Activated T-cell treated with anti-CD3 and anti-CD28 coated beads, Interleukin-2, amount 50 U/mL, for 24 hours (primary cell): Measurements from ENCODE around the gene PBX3.

Experiments used
- DNase-seq: peaks from one replicate; pipeline ENCODE4 v3.0.0-alpha.2; 2020
- H3K27ac Mint-ChIP-seq: 2 replicates; pipeline ENCODE4 v1.8.0; 2020; ENCODE audit warnings: mild to moderate bottlenecking, mixed read lengths
- H3K27me3 Mint-ChIP-seq: 2 replicates; pipeline ENCODE4 v1.8.0; 2020; ENCODE audit warnings: mixed read lengths
- H3K36me3 Mint-ChIP-seq: 2 replicates; pipeline ENCODE4 v1.8.0; 2020; ENCODE audit warnings: low read depth, mixed read lengths
- H3K4me1 Mint-ChIP-seq: 2 replicates; pipeline ENCODE4 v1.8.0; 2020; ENCODE audit warnings: low read depth, mixed read lengths
- H3K4me3 Mint-ChIP-seq: 2 replicates; pipeline ENCODE4 v1.8.0; 2020; ENCODE audit warnings: mild to moderate bottlenecking, moderate library complexity, mixed read lengths
- H3K9me3 Mint-ChIP-seq: 2 replicates; pipeline ENCODE4 v1.8.0; 2020; ENCODE audit warnings: mixed read lengths

PBX3 gene

GRCh38 chr9:125949703-125950460 lies 202.7 kb downstream of the PBX3 start:
- no peak overlapping the region for H3K27ac Mint-ChIP-seq
- H3K4me3 Mint-ChIP-seq, result no peak overlapping the region
- H3K27me3 Mint-ChIP-seq, result no peaks in the 10 kb centered on the region
- no peak for DNase-seq
- no peaks in the 10 kb centered on the region for H3K4me1 Mint-ChIP-seq
- peaks cover 16% of the 10 kb centered on the region for H3K36me3 Mint-ChIP-seq
- H3K9me3 Mint-ChIP-seq, result peaks cover 7% of the 10 kb centered on the region

GRCh38 chr9:125950880-125951471 lies 203.8 kb downstream of the PBX3 start:
- H3K36me3 Mint-ChIP-seq, result peaks cover 8% of the 10 kb centered on the region
- H3K4me3 Mint-ChIP-seq, result no peak overlapping the region
- H3K27me3 Mint-ChIP-seq, result no peaks in the 10 kb centered on the region
- DNase-seq, result no peak
- no peaks in the 10 kb centered on the region for H3K4me1 Mint-ChIP-seq
- no peak overlapping the region for H3K27ac Mint-ChIP-seq
- no peaks in the 10 kb centered on the region for H3K9me3 Mint-ChIP-seq

- DNase-seq, result no peak
- Mint-ChIP-seq H3K9me3 (no peaks in the 10 kb centered on the region), H3K27me3 (no peaks in the 10 kb centered on the region), H3K27ac (no peak overlapping the region), H3K4me1 (no peaks in the 10 kb centered on the region), H3K36me3 (no peaks in the 10 kb centered on the region), H3K4me3 (no peak overlapping the region)
These were observed 206.3 kb downstream of the PBX3 start for GRCh38 chr9:125953314-125954019.

GRCh38 chr9:125956102-125956501 lies 208.9 kb downstream of the PBX3 start:
- DNase-seq, result no peak
- Mint-ChIP-seq H3K4me1 (no peaks in the 10 kb centered on the region), H3K27ac (no peak overlapping the region), H3K9me3 (no peaks in the 10 kb centered on the region), H3K27me3 (no peaks in the 10 kb centered on the region), H3K36me3 (peaks cover 4% of the 10 kb centered on the region), H3K4me3 (no peak overlapping the region)

- Mint-ChIP-seq H3K9me3 (no peaks in the 10 kb centered on the region), H3K4me3 (no peak overlapping the region), H3K4me1 (no peaks in the 10 kb centered on the region), H3K36me3 (peaks cover 31% of the 10 kb centered on the region), H3K27me3 (no peaks in the 10 kb centered on the region), H3K27ac (no peak overlapping the region)
- no peak for DNase-seq
These were observed 212.1 kb downstream of the PBX3 start for GRCh38 chr9:125959315-125959714.

GRCh38 chr9:125959951-125960619 lies 212.9 kb downstream of the PBX3 start:
- Mint-ChIP-seq H3K4me1 (no peaks in the 10 kb centered on the region), H3K27me3 (no peaks in the 10 kb centered on the region), H3K4me3 (no peak overlapping the region), H3K27ac (no peak overlapping the region), H3K9me3 (no peaks in the 10 kb centered on the region), H3K36me3 (peaks cover 33% of the 10 kb centered on the region)
- no peak for DNase-seq

- Mint-ChIP-seq H3K4me1 (peaks cover 1% of the 10 kb centered on the region), H3K9me3 (no peaks in the 10 kb centered on the region), H3K27me3 (no peaks in the 10 kb centered on the region), H3K27ac (no peak overlapping the region), H3K36me3 (peaks cover 38% of the 10 kb centered on the region), H3K4me3 (no peak overlapping the region)
- no peak for DNase-seq
These were observed 213.5 kb downstream of the PBX3 start for GRCh38 chr9:125960626-125961025.

GRCh38 chr9:125961072-125961471 lies 213.9 kb downstream of the PBX3 start:
- no peaks in the 10 kb centered on the region for H3K27me3 Mint-ChIP-seq

GRCh38 chr9:125963932-125964331 lies 216.8 kb downstream of the PBX3 start:
- H3K27me3 Mint-ChIP-seq, result no peaks in the 10 kb centered on the region
- H3K4me3 Mint-ChIP-seq, result no peak overlapping the region
- peaks cover 12% of the 10 kb centered on the region for H3K4me1 Mint-ChIP-seq
- H3K27ac Mint-ChIP-seq, result no peak overlapping the region
- H3K9me3 Mint-ChIP-seq, result no peaks in the 10 kb centered on the region
- no peak for DNase-seq
- H3K36me3 Mint-ChIP-seq, result peaks cover 46% of the 10 kb centered on the region

More at GRCh38 chr9:125961072-125961471, 213.9 kb downstream of the PBX3 start:
- peaks cover 39% of the 10 kb centered on the region for H3K36me3 Mint-ChIP-seq
- H3K4me1 Mint-ChIP-seq, result peaks cover 2% of the 10 kb centered on the region
- no peak for DNase-seq
- no peak overlapping the region for H3K4me3 Mint-ChIP-seq
- H3K9me3 Mint-ChIP-seq, result no peaks in the 10 kb centered on the region
- no peak overlapping the region for H3K27ac Mint-ChIP-seq

- no peak overlapping the region for H3K27ac Mint-ChIP-seq
- H3K36me3 Mint-ChIP-seq, result peaks cover 46% of the 10 kb centered on the region
- no peak overlapping the region for H3K4me3 Mint-ChIP-seq
- H3K9me3 Mint-ChIP-seq, result no peaks in the 10 kb centered on the region
- H3K4me1 Mint-ChIP-seq, result peaks cover 12% of the 10 kb centered on the region
- DNase-seq, result no peak
- no peaks in the 10 kb centered on the region for H3K27me3 Mint-ChIP-seq
These were observed 217.6 kb downstream of the PBX3 start for GRCh38 chr9:125964702-125965225.

GRCh38 chr9:125965477-125965876 lies 218.3 kb downstream of the PBX3 start:
- Mint-ChIP-seq H3K9me3 (no peaks in the 10 kb centered on the region), H3K27me3 (no peaks in the 10 kb centered on the region), H3K36me3 (peaks cover 46% of the 10 kb centered on the region), H3K4me1 (peaks cover 12% of the 10 kb centered on the region), H3K4me3 (no peak overlapping the region), H3K27ac (no peak overlapping the region)
- no peak for DNase-seq

- Mint-ChIP-seq H3K36me3 (peaks cover 39% of the 10 kb centered on the region), H3K4me1 (peaks cover 12% of the 10 kb centered on the region), H3K27ac (no peak overlapping the region), H3K27me3 (no peaks in the 10 kb centered on the region), H3K4me3 (no peak overlapping the region), H3K9me3 (no peaks in the 10 kb centered on the region)
- DNase-seq, result no peak
These were observed 219.3 kb downstream of the PBX3 start for GRCh38 chr9:125966466-125966865.

GRCh38 chr9:125966959-125967711 lies 220.0 kb downstream of the PBX3 start:
- DNase-seq, result no peak
- no peaks in the 10 kb centered on the region for H3K27me3 Mint-ChIP-seq
- H3K36me3 Mint-ChIP-seq, result peaks cover 34% of the 10 kb centered on the region
- H3K9me3 Mint-ChIP-seq, result no peaks in the 10 kb centered on the region
- peaks cover 12% of the 10 kb centered on the region for H3K4me1 Mint-ChIP-seq
- H3K27ac Mint-ChIP-seq, result peak overlapping the region; percentile 47
- H3K4me3 Mint-ChIP-seq, result no peak overlapping the region
